Neural cell (in vitro differentiated cells): Measurements from ENCODE around the gene SLC22A3. TPM values are rescaled to one million over a fixed set of nuclear protein-coding genes. Genes with fewer than 3 reads are reported as not detected.

ENCODE experiments used
- H2AFZ ChIP-seq: fragments of 200-600, 300-800 bp; sonication (generic), shearing (Covaris generic); 2 replicates; pipeline ENCODE4 v1.6.0; 2014; ENCODE audit warnings: low read depth, mild to moderate bottlenecking, antibody characterized with exemption, low read length, moderate library complexity
- H3F3A ChIP-seq: fragments of 200-600 bp; shearing (Covaris generic); 2 replicates; pipeline ENCODE4 v1.6.1; 2016; ENCODE audit warnings: mild to moderate bottlenecking, moderate library complexity, mixed read lengths, antibody characterized with exemption, low read length; ENCODE audit not compliant: insufficient read depth, poor library complexity, severe bottlenecking
- H3K27ac ChIP-seq: fragments of 200-600, 300-800 bp; sonication (generic), shearing (Covaris generic); 2 replicates; pipeline ENCODE4 v1.5.1; 2014; ENCODE audit warnings: mild to moderate bottlenecking, low read length, moderate library complexity
- H3K27me3 ChIP-seq: fragments of 300-800, 200-600 bp; sonication (generic), shearing (Covaris generic); 2 replicates; pipeline ENCODE4 v1.6.0; 2014; ENCODE audit warnings: mild to moderate bottlenecking, low read depth, low read length, moderate library complexity; ENCODE audit not compliant: insufficient read depth
- H3K36me3 ChIP-seq: fragments of 300-800, 200-600 bp; sonication (generic), shearing (Covaris generic); 2 replicates; pipeline ENCODE4 v1.5.1; 2014; ENCODE audit warnings: mild to moderate bottlenecking, antibody characterized with exemption, low read length, moderate library complexity; ENCODE audit not compliant: insufficient read depth
- H3K4me2 ChIP-seq: fragments of 300-800, 200-600 bp; sonication (generic), shearing (Covaris generic); 2 replicates; pipeline ENCODE4 v1.6.0; 2014; ENCODE audit warnings: mild to moderate bottlenecking, low read length
- H3K4me3 ChIP-seq: fragments of 300-800, 200-600 bp; sonication (generic), shearing (Covaris generic); 2 replicates; pipeline ENCODE4 v1.5.1; 2014; ENCODE audit warnings: mild to moderate bottlenecking, low read length, moderate library complexity
- H3K79me2 ChIP-seq: fragments of 200-600 bp; shearing (Covaris generic); replicated peaks from 2 replicates; pipeline ENCODE4 v1.6.0; 2014; ENCODE audit warnings: mild to moderate bottlenecking, low read length, moderate library complexity; ENCODE audit not compliant: insufficient read depth
- H3K9ac ChIP-seq: fragments of 300-800, 200-600 bp; sonication (generic), shearing (Covaris generic); 2 replicates; pipeline ENCODE4 v1.6.1; 2016; ENCODE audit warnings: mild to moderate bottlenecking, low read length, mixed read lengths
- H3K9me2 ChIP-seq: fragments of 200-600 bp; shearing (Covaris generic); 2 replicates; pipeline ENCODE4 v1.6.1; 2016; ENCODE audit warnings: mild to moderate bottlenecking, low read length, mixed read lengths; ENCODE audit not compliant: insufficient read depth
- H3K9me3 ChIP-seq: fragments of 200-600, 300-800 bp; sonication (generic), shearing (Covaris generic); 2 replicates; pipeline ENCODE4 v1.6.1; 2016; ENCODE audit warnings: mild to moderate bottlenecking, mixed run types, low read length, moderate library complexity, mixed read lengths
- H4K20me1 ChIP-seq: fragments of 200-600 bp; shearing (Covaris generic); 2 replicates; pipeline ENCODE4 v1.6.1; 2016; ENCODE audit warnings: mild to moderate bottlenecking, mixed run types; ENCODE audit not compliant: insufficient read depth
- CTCF ChIP-seq: fragments of 450-650 bp; IDR thresholded peaks from 2 replicates; pipeline ENCODE4 v1.5.1; 2014; ENCODE audit warnings: antibody characterized with exemption, mild to moderate bottlenecking, moderate library complexity; ENCODE audit not compliant: poor library complexity, severe bottlenecking
- EP300 ChIP-seq: fragments of 450-650 bp; conservative IDR thresholded peaks from 2 replicates; pipeline ENCODE4 v1.6.1; 2014; ENCODE audit warnings: antibody characterized with exemption, mild to moderate bottlenecking, moderate library complexity; ENCODE audit not compliant: poor library complexity, severe bottlenecking
- EZH2 ChIP-seq: fragments of 200-600, 300-800 bp; shearing (Covaris generic), sonication (generic); IDR thresholded peaks from 2 replicates; pipeline ENCODE4 v1.6.1; 2014; ENCODE audit warnings: antibody characterized with exemption, low read length, borderline replicate concordance, mild to moderate bottlenecking; ENCODE audit not compliant: insufficient read depth, poor library complexity, severe bottlenecking
- MXI1 ChIP-seq: fragments of 450-650 bp; conservative IDR thresholded peaks from 2 replicates; pipeline ENCODE4 v1.6.1; 2014; ENCODE audit warnings: antibody characterized with exemption, mild to moderate bottlenecking; ENCODE audit not compliant: poor library complexity, severe bottlenecking
- POLR2AphosphoS5 ChIP-seq: IDR thresholded peaks from 2 replicates; pipeline ENCODE4 v1.6.1; 2012
- RAD21 ChIP-seq: fragments of 450-650 bp; conservative IDR thresholded peaks from 2 replicates; pipeline ENCODE4 v1.6.1; 2014; ENCODE audit warnings: antibody characterized with exemption, mild to moderate bottlenecking, moderate library complexity
- REST ChIP-seq: IDR thresholded peaks from 2 replicates; pipeline ENCODE4 v1.6.1; 2012; ENCODE audit warnings: borderline replicate concordance
- SMC3 ChIP-seq: fragments of 450-650 bp; conservative IDR thresholded peaks from 2 replicates; pipeline ENCODE4 v1.6.1; 2014; ENCODE audit warnings: antibody characterized with exemption, mild to moderate bottlenecking, moderate library complexity; ENCODE audit not compliant: poor library complexity
- TAF1 ChIP-seq: IDR thresholded peaks from 2 replicates; pipeline ENCODE4 v1.6.1; 2012; ENCODE audit warnings: low read depth
- polyA plus RNA-seq: library from polyadenylated mRNA; depleted of rRNA; stranded (reverse); fragments of >200 nt; gene quantifications from 2 replicates; pipeline ENCODE4 v1.2.3, GENCODE V29; 2014

SLC22A3 gene
- polyA plus RNA-seq, 1 donor from 2014 or later = not detected

DNA sequence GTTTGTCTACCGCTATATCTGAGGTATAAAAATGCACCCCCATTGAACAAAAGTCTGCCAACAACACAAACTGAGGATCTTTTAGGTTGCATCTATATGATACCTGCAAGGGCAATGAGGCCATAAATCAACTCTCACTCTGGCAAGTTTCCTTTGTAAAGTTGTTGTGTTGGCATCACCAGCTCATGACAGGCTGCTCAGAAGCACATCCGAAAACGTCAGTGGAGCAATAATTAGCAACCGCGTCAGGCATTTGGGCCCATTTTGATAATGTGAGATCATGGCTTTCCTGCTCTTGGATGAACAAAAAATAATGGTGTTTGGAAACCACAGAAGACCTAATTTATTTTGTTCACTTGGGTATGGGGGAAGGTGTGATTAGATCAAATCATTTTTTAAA lies 12.0 kb upstream of the SLC22A3 start:
- no peak overlapping the region for H2AFZ ChIP-seq
- H4K20me1 ChIP-seq = no peaks in the 10 kb centered on the region
- no peaks in the 10 kb centered on the region for H3F3A ChIP-seq
- no peak overlapping the region for H3K27ac ChIP-seq
- H3K79me2 ChIP-seq = no peaks in the 10 kb centered on the region
- no peaks in the 10 kb centered on the region for H3K9me2 ChIP-seq
- H3K36me3 ChIP-seq = no peaks in the 10 kb centered on the region
- H3K4me2 ChIP-seq = no peak overlapping the region
- no peak for TF ChIP-seq SMC3
- no peak for TF ChIP-seq RAD21
- no peak for TF ChIP-seq MXI1
- TF ChIP-seq EP300 = no peak
- no peak for TF ChIP-seq POLR2AphosphoS5
- no peak for TF ChIP-seq TAF1
- TF ChIP-seq CTCF = no peak
- TF ChIP-seq REST = no peak
- no peak for TF ChIP-seq EZH2
- H3K4me3 ChIP-seq = no peak overlapping the region
- H3K9me3 ChIP-seq = no peaks in the 10 kb centered on the region
- H3K9ac ChIP-seq = no peak overlapping the region
- H3K27me3 ChIP-seq = no peaks in the 10 kb centered on the region

DNA sequence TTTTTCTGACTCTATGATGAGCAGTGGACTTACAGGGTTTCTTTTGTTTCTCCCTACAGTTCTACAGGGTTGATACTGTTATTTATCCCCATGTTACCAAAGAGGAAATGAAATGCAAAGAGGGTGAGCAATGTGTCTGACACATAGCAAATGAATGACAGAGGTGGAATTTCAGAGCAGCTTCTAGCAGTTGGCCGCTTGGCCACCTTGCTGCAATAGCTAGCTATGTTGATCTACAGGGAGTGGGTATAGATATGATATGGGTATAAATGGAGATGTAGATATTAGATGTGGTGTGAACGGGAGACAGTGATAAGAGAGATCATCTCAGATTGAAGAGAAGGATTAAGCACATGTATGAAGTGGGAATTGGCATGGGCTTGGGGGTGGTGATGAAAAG lies 10.9 kb upstream of the SLC22A3 start:
- Histone ChIP-seq H3K27ac (no peak overlapping the region), H3K9me2 (no peaks in the 10 kb centered on the region), H3K27me3 (no peaks in the 10 kb centered on the region), H3K4me3 (no peak overlapping the region), H3K4me2 (no peak overlapping the region), H3F3A (no peaks in the 10 kb centered on the region), H2AFZ (no peak overlapping the region), H4K20me1 (no peaks in the 10 kb centered on the region), H3K36me3 (no peaks in the 10 kb centered on the region), H3K9me3 (no peaks in the 10 kb centered on the region), H3K9ac (no peak overlapping the region), H3K79me2 (no peaks in the 10 kb centered on the region)
- TF ChIP-seq SMC3 (no peak), CTCF (no peak), MXI1 (no peak), REST (no peak), TAF1 (no peak), EZH2 (no peak), EP300 (no peak), POLR2AphosphoS5 (no peak), RAD21 (no peak)
